ENCODE data around the gene DISC1.

DNA sequence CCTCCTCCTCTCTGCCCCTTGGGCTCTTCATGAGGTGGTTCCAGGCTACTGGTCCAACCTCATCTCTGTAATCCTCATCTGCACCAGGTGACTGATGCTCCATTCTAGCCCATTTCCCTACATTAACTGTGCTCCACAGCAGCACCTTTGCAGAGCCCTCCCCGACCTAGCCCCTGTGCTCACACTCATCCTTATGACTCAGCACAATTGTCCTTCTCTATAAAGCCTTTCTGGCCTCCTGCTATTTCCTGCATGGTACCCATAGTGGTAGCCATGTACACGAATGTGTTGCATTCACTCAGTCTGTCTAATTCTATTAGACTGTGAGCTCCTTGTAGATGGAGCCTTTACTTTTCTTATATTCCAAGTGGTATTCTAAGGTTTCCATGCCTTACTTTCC, 339.0 kb downstream of the DISC1 start:
- TF ChIP-seq POLR2A (IDR thresholded peaks at IDR 0.05): no peak
- TF ChIP-seq, protein P1, sequence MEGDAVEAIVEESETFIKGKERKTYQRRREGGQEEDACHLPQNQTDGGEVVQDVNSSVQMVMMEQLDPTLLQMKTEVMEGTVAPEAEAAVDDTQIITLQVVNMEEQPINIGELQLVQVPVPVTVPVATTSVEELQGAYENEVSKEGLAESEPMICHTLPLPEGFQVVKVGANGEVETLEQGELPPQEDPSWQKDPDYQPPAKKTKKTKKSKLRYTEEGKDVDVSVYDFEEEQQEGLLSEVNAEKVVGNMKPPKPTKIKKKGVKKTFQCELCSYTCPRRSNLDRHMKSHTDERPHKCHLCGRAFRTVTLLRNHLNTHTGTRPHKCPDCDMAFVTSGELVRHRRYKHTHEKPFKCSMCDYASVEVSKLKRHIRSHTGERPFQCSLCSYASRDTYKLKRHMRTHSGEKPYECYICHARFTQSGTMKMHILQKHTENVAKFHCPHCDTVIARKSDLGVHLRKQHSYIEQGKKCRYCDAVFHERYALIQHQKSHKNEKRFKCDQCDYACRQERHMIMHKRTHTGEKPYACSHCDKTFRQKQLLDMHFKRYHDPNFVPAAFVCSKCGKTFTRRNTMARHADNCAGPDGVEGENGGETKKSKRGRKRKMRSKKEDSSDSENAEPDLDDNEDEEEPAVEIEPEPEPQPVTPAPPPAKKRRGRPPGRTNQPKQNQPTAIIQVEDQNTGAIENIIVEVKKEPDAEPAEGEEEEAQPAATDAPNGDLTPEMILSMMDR (IDR thresholded peaks at IDR 0.05): no peak

Data from uterus (tissue), 2 donors.